ENCODE results near the gene TMEM248. TPM values are rescaled to one million over a fixed set of nuclear protein-coding genes. Genes with fewer than 3 reads are reported as not detected.
"Not testable (repeated sequence)": the region's sequence is repeated elsewhere in the genome, so short reads cannot be mapped to it uniquely, and the experiment has no call there.

The TMEM248 gene
- total RNA-seq, 1 experiment from 2014 or later, result 70.5 TPM

DNA sequence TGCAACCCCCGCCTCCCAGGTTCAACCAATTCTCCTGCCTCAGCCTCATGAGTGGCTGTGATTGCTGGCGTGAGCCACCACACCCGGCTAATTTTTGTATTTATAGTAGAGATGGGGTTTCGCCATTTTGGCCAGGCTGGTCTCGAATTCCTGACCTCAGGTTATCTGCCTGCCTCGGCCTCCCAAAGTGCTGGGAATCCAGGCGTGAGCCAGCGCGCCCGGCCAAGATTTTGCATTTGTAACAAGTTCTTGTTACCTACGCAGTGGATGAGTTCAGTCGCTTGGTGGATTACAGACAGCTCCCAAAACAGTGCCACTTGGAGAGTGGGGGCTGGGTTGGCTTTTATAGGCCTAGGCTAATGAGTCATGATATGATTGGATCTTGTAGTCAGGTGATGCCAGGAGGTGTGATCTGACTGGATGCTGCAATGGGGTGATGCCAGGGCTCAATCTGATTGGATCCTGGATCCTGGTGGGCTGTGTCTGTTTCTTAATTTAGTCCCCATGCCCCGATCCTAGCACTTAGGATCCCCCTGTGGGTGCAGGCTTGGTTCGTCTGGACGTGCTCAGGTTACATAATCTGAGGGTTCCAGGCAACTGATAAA lies 54.1 kb downstream of the TMEM248 start:
- DNase-seq, result no peak
- intact Hi-C loops (cut with micrococcal nuclease; ENCODE audit: unreplicated experiment), result no loop called here
- H3K4me1 Mint-ChIP-seq (ENCODE audit: low read depth, unreplicated experiment), result no peaks in the 10 kb centered on the region
- TF ChIP-seq, protein P1, sequence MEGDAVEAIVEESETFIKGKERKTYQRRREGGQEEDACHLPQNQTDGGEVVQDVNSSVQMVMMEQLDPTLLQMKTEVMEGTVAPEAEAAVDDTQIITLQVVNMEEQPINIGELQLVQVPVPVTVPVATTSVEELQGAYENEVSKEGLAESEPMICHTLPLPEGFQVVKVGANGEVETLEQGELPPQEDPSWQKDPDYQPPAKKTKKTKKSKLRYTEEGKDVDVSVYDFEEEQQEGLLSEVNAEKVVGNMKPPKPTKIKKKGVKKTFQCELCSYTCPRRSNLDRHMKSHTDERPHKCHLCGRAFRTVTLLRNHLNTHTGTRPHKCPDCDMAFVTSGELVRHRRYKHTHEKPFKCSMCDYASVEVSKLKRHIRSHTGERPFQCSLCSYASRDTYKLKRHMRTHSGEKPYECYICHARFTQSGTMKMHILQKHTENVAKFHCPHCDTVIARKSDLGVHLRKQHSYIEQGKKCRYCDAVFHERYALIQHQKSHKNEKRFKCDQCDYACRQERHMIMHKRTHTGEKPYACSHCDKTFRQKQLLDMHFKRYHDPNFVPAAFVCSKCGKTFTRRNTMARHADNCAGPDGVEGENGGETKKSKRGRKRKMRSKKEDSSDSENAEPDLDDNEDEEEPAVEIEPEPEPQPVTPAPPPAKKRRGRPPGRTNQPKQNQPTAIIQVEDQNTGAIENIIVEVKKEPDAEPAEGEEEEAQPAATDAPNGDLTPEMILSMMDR (IDR thresholded peaks at IDR 0.05; ENCODE audit: unreplicated experiment), result no peak
- CTCF ChIA-PET, result no interaction called here
- H3K27ac Mint-ChIP-seq (ENCODE audit: unreplicated experiment), result no peak overlapping the region
- H3K4me3 Mint-ChIP-seq (ENCODE audit: low read depth, unreplicated experiment), result no peak overlapping the region
- BruUV-seq (replicated peaks), result no TSS peak
- H3K9me3 Mint-ChIP-seq (ENCODE audit: low read depth, unreplicated experiment), result peaks cover 5% of the 10 kb centered on the region
- H3K27me3 Mint-ChIP-seq (ENCODE audit: unreplicated experiment), result no peaks in the 10 kb centered on the region
- H3K36me3 Mint-ChIP-seq (ENCODE audit: insufficient read depth, unreplicated experiment), result peaks cover 3% of the 10 kb centered on the region

DNA sequence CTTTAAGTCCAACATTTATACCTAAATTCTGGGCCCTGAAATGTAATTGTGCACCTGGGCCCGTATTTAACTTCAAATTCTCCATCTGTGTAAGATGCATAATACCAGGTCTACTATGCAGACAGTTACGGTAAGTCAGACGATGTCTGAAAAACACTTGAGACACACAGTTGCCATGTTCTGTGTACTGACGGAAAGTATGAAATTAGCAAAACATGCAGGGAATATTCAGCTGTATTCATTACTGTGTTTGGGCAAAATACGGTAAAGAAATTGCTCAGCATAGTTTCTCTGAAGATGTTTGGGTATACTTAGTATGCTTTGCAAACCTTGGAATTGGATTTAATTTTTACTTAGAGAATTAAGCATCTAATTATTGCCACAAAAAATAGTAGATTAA lies 57.3 kb downstream of the TMEM248 start:
- H3K27me3 Mint-ChIP-seq (ENCODE audit: unreplicated experiment); intact Hi-C loops (cut with micrococcal nuclease; ENCODE audit: unreplicated experiment); DNase-seq; H3K9me3 Mint-ChIP-seq (ENCODE audit: low read depth, unreplicated experiment); BruUV-seq (replicated peaks); H3K27ac Mint-ChIP-seq (ENCODE audit: unreplicated experiment); H3K4me1 Mint-ChIP-seq (ENCODE audit: low read depth, unreplicated experiment); CTCF ChIA-PET; H3K4me3 Mint-ChIP-seq (ENCODE audit: low read depth, unreplicated experiment); H3K36me3 Mint-ChIP-seq (ENCODE audit: insufficient read depth, unreplicated experiment): not testable (repeated sequence)

- H3K36me3 Mint-ChIP-seq (ENCODE audit: insufficient read depth, unreplicated experiment); intact Hi-C loops (cut with micrococcal nuclease; ENCODE audit: unreplicated experiment); CTCF ChIA-PET; DNase-seq; H3K4me1 Mint-ChIP-seq (ENCODE audit: low read depth, unreplicated experiment); H3K27me3 Mint-ChIP-seq (ENCODE audit: unreplicated experiment); H3K9me3 Mint-ChIP-seq (ENCODE audit: low read depth, unreplicated experiment); H3K4me3 Mint-ChIP-seq (ENCODE audit: low read depth, unreplicated experiment); BruUV-seq (replicated peaks); H3K27ac Mint-ChIP-seq (ENCODE audit: unreplicated experiment): not testable (repeated sequence)
Measured at GRCh38 chr7:66979013-66979412, 58.0 kb downstream of the TMEM248 start.

DNA sequence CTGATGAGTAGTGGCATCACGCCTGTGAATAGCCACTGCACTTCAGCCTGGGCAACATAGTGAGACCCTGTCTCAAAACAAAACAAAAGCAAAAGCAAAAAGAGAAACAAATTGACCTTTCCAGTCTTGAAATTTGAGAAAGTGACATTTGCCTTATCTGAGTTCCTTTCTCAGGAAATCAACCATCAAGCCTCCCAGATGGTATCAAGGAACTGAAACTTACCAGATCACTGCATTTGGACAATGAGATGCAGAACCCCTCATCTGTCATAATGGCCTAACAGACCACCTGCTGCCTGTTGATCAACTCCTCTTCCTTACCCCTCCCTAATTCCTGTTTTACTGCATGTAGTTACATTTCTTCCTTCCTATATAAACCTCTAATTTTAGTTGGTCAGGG lies 59.3 kb downstream of the TMEM248 start:
- H3K4me3 Mint-ChIP-seq (ENCODE audit: low read depth, unreplicated experiment); DNase-seq; H3K27me3 Mint-ChIP-seq (ENCODE audit: unreplicated experiment); intact Hi-C loops (cut with micrococcal nuclease; ENCODE audit: unreplicated experiment); H3K4me1 Mint-ChIP-seq (ENCODE audit: low read depth, unreplicated experiment); BruUV-seq (replicated peaks); H3K9me3 Mint-ChIP-seq (ENCODE audit: low read depth, unreplicated experiment); H3K36me3 Mint-ChIP-seq (ENCODE audit: insufficient read depth, unreplicated experiment); H3K27ac Mint-ChIP-seq (ENCODE audit: unreplicated experiment); CTCF ChIA-PET: not testable (repeated sequence)

- intact Hi-C loops (cut with micrococcal nuclease; ENCODE audit: unreplicated experiment); CTCF ChIA-PET; BruUV-seq (replicated peaks); H3K9me3 Mint-ChIP-seq (ENCODE audit: low read depth, unreplicated experiment); DNase-seq; H3K27ac Mint-ChIP-seq (ENCODE audit: unreplicated experiment); H3K4me3 Mint-ChIP-seq (ENCODE audit: low read depth, unreplicated experiment); H3K27me3 Mint-ChIP-seq (ENCODE audit: unreplicated experiment); H3K4me1 Mint-ChIP-seq (ENCODE audit: low read depth, unreplicated experiment): not testable (repeated sequence)
- H3K36me3 Mint-ChIP-seq (ENCODE audit: insufficient read depth, unreplicated experiment), result peaks cover 20% of the 10 kb centered on the region
Measured at GRCh38 chr7:66989552-66989951, 68.5 kb downstream of the TMEM248 start.

- intact Hi-C loops (cut with micrococcal nuclease; ENCODE audit: unreplicated experiment), result loop anchor here (10.0 kb wide), 1 partner anchor 149 kb away; no protein-coding TSS in a partner anchor
- H3K27me3 Mint-ChIP-seq (ENCODE audit: unreplicated experiment); H3K4me1 Mint-ChIP-seq (ENCODE audit: low read depth, unreplicated experiment); BruUV-seq (replicated peaks); H3K9me3 Mint-ChIP-seq (ENCODE audit: low read depth, unreplicated experiment); DNase-seq: not testable (repeated sequence)
- CTCF ChIA-PET, result interaction anchor here (0.7 kb wide), 1 partner anchor 118 kb away, joined by 4 read pairs; no protein-coding TSS in a partner anchor
- Mint-ChIP-seq H3K27ac (ENCODE audit: unreplicated experiment) (peak overlapping the region; percentile 98), H3K4me3 (ENCODE audit: low read depth, unreplicated experiment) (peak overlapping the region; percentile 93), H3K36me3 (ENCODE audit: insufficient read depth, unreplicated experiment) (peaks cover 46% of the 10 kb centered on the region)
Measured at GRCh38 chr7:66994051-66994450, 73.0 kb downstream of the TMEM248 start.

GRCh38 chr7:66994691-66995049 lies 73.6 kb downstream of the TMEM248 start:
- not testable (repeated sequence) for H3K4me1 Mint-ChIP-seq (ENCODE audit: low read depth, unreplicated experiment); H3K27me3 Mint-ChIP-seq (ENCODE audit: unreplicated experiment); H3K9me3 Mint-ChIP-seq (ENCODE audit: low read depth, unreplicated experiment)
- DNase-seq, result peak; percentile 48
- peak overlapping the region; percentile 98 for H3K27ac Mint-ChIP-seq (ENCODE audit: unreplicated experiment)
- intact Hi-C loops (cut with micrococcal nuclease; ENCODE audit: unreplicated experiment), result loop anchor here (5.0 to 10.0 kb wide), 2 partner anchors 150 to 437 kb away; no protein-coding TSS in a partner anchor
- BruUV-seq (replicated peaks), result TSS peak; percentile 51
- peak overlapping the region; percentile 93 for H3K4me3 Mint-ChIP-seq (ENCODE audit: low read depth, unreplicated experiment)
- CTCF ChIA-PET, result interaction anchor here (0.6 kb wide), 1 partner anchor 964 kb away, joined by 4 read pairs; no protein-coding TSS in a partner anchor
- H3K36me3 Mint-ChIP-seq (ENCODE audit: insufficient read depth, unreplicated experiment), result peaks cover 46% of the 10 kb centered on the region

- H3K27ac Mint-ChIP-seq (ENCODE audit: unreplicated experiment), result peak within 1 kb of the TSS; percentile 98
- H3K4me3 Mint-ChIP-seq (ENCODE audit: low read depth, unreplicated experiment), result peak within 1 kb of the TSS; percentile 93
- DNase-seq, result peak; percentile 84
- CTCF ChIA-PET, result interaction anchor here (0.6 kb wide), 1 partner anchor 965 kb away, joined by 4 read pairs; no protein-coding TSS in a partner anchor
- BruUV-seq (replicated peaks); H3K4me1 Mint-ChIP-seq (ENCODE audit: low read depth, unreplicated experiment); H3K27me3 Mint-ChIP-seq (ENCODE audit: unreplicated experiment); H3K9me3 Mint-ChIP-seq (ENCODE audit: low read depth, unreplicated experiment): not testable (repeated sequence)
- peaks cover 46% of the 10 kb centered on the region for H3K36me3 Mint-ChIP-seq (ENCODE audit: insufficient read depth, unreplicated experiment)
- intact Hi-C loops (cut with micrococcal nuclease; ENCODE audit: unreplicated experiment), result loop anchor here (5.0 to 10.0 kb wide), 2 partner anchors 150 to 438 kb away; no protein-coding TSS in a partner anchor
Measured at GRCh38 chr7:66995050-66995776, 74.2 kb downstream of the TMEM248 start, which contains the start of gene SBDS. TSS of gene SBDS (minus strand) at chr7:66995586. CDS start at chr7:66995417, 169 bp downstream.
